ENCODE data around the gene MTUS2. TPM values are rescaled to one million over a fixed set of nuclear protein-coding genes. Genes with fewer than 3 reads are reported as not detected.

MTUS2 gene
- total RNA-seq, 1 experiment from 2014 or later, result 0.05 TPM

GRCh38 chr13:29542381-29542780, 722.2 kb downstream of the MTUS2 start:
- DNase-seq (ENCODE audit: low spot score), result no peak

GRCh38 chr13:29543230-29544215, 723.4 kb downstream of the MTUS2 start:
- peak; percentile 51 for DNase-seq (ENCODE audit: low spot score)

DNA sequence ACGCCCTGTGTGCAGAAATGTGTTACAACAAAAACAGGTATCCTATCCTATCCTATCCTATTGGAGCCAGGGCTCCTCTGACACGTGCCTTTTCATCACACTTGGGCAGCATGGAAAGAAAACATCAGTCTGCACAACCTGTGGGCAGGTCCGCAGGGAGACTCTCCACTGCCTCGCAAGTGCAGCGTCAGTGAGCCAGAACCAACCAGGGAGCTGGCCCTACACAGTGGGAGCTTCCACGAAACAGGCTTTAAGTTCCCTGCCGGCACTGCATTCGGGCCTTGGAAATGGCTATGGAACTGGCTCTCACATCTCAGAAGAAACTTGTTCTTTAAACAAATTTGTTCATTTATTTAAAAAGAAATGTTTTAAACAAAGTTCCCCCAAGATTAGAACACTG, 725.8 kb downstream of the MTUS2 start:
- no peak for DNase-seq (ENCODE audit: low spot score)

DNA sequence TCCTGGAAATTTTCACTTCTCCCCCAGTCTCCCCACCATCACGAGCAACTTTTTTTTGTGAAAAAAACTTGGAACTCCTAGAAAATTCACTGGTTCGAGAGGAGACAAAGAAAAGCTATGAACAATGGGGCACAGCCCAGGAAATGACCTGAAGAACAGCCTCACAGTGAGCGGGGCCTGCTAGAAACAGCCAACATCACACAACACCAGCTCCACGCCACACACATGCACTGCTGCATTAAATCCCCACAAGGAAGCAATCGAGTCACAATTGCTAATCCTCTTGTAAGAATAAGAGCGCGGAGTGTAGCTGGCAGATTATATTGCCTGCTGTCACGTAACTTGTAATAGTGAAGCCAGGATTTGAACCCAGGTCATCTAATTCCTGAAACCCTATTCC, 726.5 kb downstream of the MTUS2 start:
- DNase-seq (ENCODE audit: low spot score), result no peak

GRCh38 chr13:29547153-29547552, 727.0 kb downstream of the MTUS2 start:
- DNase-seq (ENCODE audit: low spot score), result no peak

GRCh38 chr13:29548722-29549121, 728.6 kb downstream of the MTUS2 start:
- DNase-seq (ENCODE audit: low spot score), result peak; percentile 77

- no peak for DNase-seq (ENCODE audit: low spot score)
These were observed 730.4 kb downstream of the MTUS2 start for GRCh38 chr13:29550430-29550988.

GRCh38 chr13:29551214-29551613, 731.1 kb downstream of the MTUS2 start:
- no peak for DNase-seq (ENCODE audit: low spot score)

Small RNA genes within 50 kb of the gene (small RNA-seq; reads per million reads assigned to genes)
- not detected for gene AL359741.1

Other genes with a start within 250 kb of the MTUS2 start
- 119 and 124 TPM in 2 replicates for gene POMP, start 161.2 kb upstream of the MTUS2 start, total RNA-seq (2014; rRNA removed; shearing (Covaris generic))
- 3.3 and 3.4 TPM in 2 replicates for gene SLC46A3, start 101.4 kb upstream of the MTUS2 start, total RNA-seq (2014; rRNA removed; shearing (Covaris generic))

All from HT-29 (cell line).